Neural cell (in vitro differentiated cells): ENCODE data around the gene HELZ. TPM values are rescaled to one million over a fixed set of nuclear protein-coding genes. Genes with fewer than 3 reads are reported as not detected.

Experiments used
- H2AFZ ChIP-seq: fragments of 200-600, 300-800 bp; sonication (generic), shearing (Covaris generic); 2 replicates; pipeline ENCODE4 v1.6.0; 2014; ENCODE audit warnings: low read depth, mild to moderate bottlenecking, antibody characterized with exemption, low read length, moderate library complexity
- H3F3A ChIP-seq: fragments of 200-600 bp; shearing (Covaris generic); 2 replicates; pipeline ENCODE4 v1.6.1; 2016; ENCODE audit warnings: mild to moderate bottlenecking, moderate library complexity, mixed read lengths, antibody characterized with exemption, low read length; ENCODE audit not compliant: insufficient read depth, poor library complexity, severe bottlenecking
- H3K27ac ChIP-seq: fragments of 200-600, 300-800 bp; sonication (generic), shearing (Covaris generic); 2 replicates; pipeline ENCODE4 v1.5.1; 2014; ENCODE audit warnings: mild to moderate bottlenecking, low read length, moderate library complexity
- H3K27me3 ChIP-seq: fragments of 300-800, 200-600 bp; sonication (generic), shearing (Covaris generic); 2 replicates; pipeline ENCODE4 v1.6.0; 2014; ENCODE audit warnings: mild to moderate bottlenecking, low read depth, low read length, moderate library complexity; ENCODE audit not compliant: insufficient read depth
- H3K36me3 ChIP-seq: fragments of 300-800, 200-600 bp; sonication (generic), shearing (Covaris generic); 2 replicates; pipeline ENCODE4 v1.5.1; 2014; ENCODE audit warnings: mild to moderate bottlenecking, antibody characterized with exemption, low read length, moderate library complexity; ENCODE audit not compliant: insufficient read depth
- H3K4me2 ChIP-seq: fragments of 300-800, 200-600 bp; sonication (generic), shearing (Covaris generic); 2 replicates; pipeline ENCODE4 v1.6.0; 2014; ENCODE audit warnings: mild to moderate bottlenecking, low read length
- H3K4me3 ChIP-seq: fragments of 300-800, 200-600 bp; sonication (generic), shearing (Covaris generic); 2 replicates; pipeline ENCODE4 v1.5.1; 2014; ENCODE audit warnings: mild to moderate bottlenecking, low read length, moderate library complexity
- H3K79me2 ChIP-seq: fragments of 200-600 bp; shearing (Covaris generic); replicated peaks from 2 replicates; pipeline ENCODE4 v1.6.0; 2014; ENCODE audit warnings: mild to moderate bottlenecking, low read length, moderate library complexity; ENCODE audit not compliant: insufficient read depth
- H3K9ac ChIP-seq: fragments of 300-800, 200-600 bp; sonication (generic), shearing (Covaris generic); 2 replicates; pipeline ENCODE4 v1.6.1; 2016; ENCODE audit warnings: mild to moderate bottlenecking, low read length, mixed read lengths
- H3K9me2 ChIP-seq: fragments of 200-600 bp; shearing (Covaris generic); 2 replicates; pipeline ENCODE4 v1.6.1; 2016; ENCODE audit warnings: mild to moderate bottlenecking, low read length, mixed read lengths; ENCODE audit not compliant: insufficient read depth
- H3K9me3 ChIP-seq: fragments of 200-600, 300-800 bp; sonication (generic), shearing (Covaris generic); 2 replicates; pipeline ENCODE4 v1.6.1; 2016; ENCODE audit warnings: mild to moderate bottlenecking, mixed run types, low read length, moderate library complexity, mixed read lengths
- H4K20me1 ChIP-seq: fragments of 200-600 bp; shearing (Covaris generic); 2 replicates; pipeline ENCODE4 v1.6.1; 2016; ENCODE audit warnings: mild to moderate bottlenecking, mixed run types; ENCODE audit not compliant: insufficient read depth
- CTCF ChIP-seq: fragments of 450-650 bp; IDR thresholded peaks from 2 replicates; pipeline ENCODE4 v1.5.1; 2014; ENCODE audit warnings: antibody characterized with exemption, mild to moderate bottlenecking, moderate library complexity; ENCODE audit not compliant: poor library complexity, severe bottlenecking
- EP300 ChIP-seq: fragments of 450-650 bp; conservative IDR thresholded peaks from 2 replicates; pipeline ENCODE4 v1.6.1; 2014; ENCODE audit warnings: antibody characterized with exemption, mild to moderate bottlenecking, moderate library complexity; ENCODE audit not compliant: poor library complexity, severe bottlenecking
- EZH2 ChIP-seq: fragments of 200-600, 300-800 bp; shearing (Covaris generic), sonication (generic); IDR thresholded peaks from 2 replicates; pipeline ENCODE4 v1.6.1; 2014; ENCODE audit warnings: antibody characterized with exemption, low read length, borderline replicate concordance, mild to moderate bottlenecking; ENCODE audit not compliant: insufficient read depth, poor library complexity, severe bottlenecking
- MXI1 ChIP-seq: fragments of 450-650 bp; conservative IDR thresholded peaks from 2 replicates; pipeline ENCODE4 v1.6.1; 2014; ENCODE audit warnings: antibody characterized with exemption, mild to moderate bottlenecking; ENCODE audit not compliant: poor library complexity, severe bottlenecking
- POLR2AphosphoS5 ChIP-seq: IDR thresholded peaks from 2 replicates; pipeline ENCODE4 v1.6.1; 2012
- RAD21 ChIP-seq: fragments of 450-650 bp; conservative IDR thresholded peaks from 2 replicates; pipeline ENCODE4 v1.6.1; 2014; ENCODE audit warnings: antibody characterized with exemption, mild to moderate bottlenecking, moderate library complexity
- REST ChIP-seq: IDR thresholded peaks from 2 replicates; pipeline ENCODE4 v1.6.1; 2012; ENCODE audit warnings: borderline replicate concordance
- SMC3 ChIP-seq: fragments of 450-650 bp; conservative IDR thresholded peaks from 2 replicates; pipeline ENCODE4 v1.6.1; 2014; ENCODE audit warnings: antibody characterized with exemption, mild to moderate bottlenecking, moderate library complexity; ENCODE audit not compliant: poor library complexity
- TAF1 ChIP-seq: IDR thresholded peaks from 2 replicates; pipeline ENCODE4 v1.6.1; 2012; ENCODE audit warnings: low read depth
- polyA plus RNA-seq: library from polyadenylated mRNA; depleted of rRNA; stranded (reverse); fragments of >200 nt; gene quantifications from 2 replicates; pipeline ENCODE4 v1.2.3, GENCODE V29; 2014

HELZ gene
- polyA plus RNA-seq, 1 donor from 2014 or later: 11.7 TPM

- no peaks in the 10 kb centered on the region for H3F3A ChIP-seq
- no peaks in the 10 kb centered on the region for H3K27me3 ChIP-seq
- no peak overlapping the region for H3K9ac ChIP-seq
- no peak overlapping the region for H3K4me2 ChIP-seq
- H2AFZ ChIP-seq: no peak overlapping the region
- no peak overlapping the region for H3K4me3 ChIP-seq
- H3K36me3 ChIP-seq: peaks cover 3% of the 10 kb centered on the region
- H3K9me3 ChIP-seq: no peaks in the 10 kb centered on the region
- TF ChIP-seq TAF1 (no peak), POLR2AphosphoS5 (no peak), CTCF (no peak), RAD21 (no peak), MXI1 (no peak), SMC3 (no peak), EZH2 (no peak), EP300 (no peak), REST (no peak)
- H3K27ac ChIP-seq: no peak overlapping the region
- H4K20me1 ChIP-seq: no peaks in the 10 kb centered on the region
- no peaks in the 10 kb centered on the region for H3K79me2 ChIP-seq
- no peaks in the 10 kb centered on the region for H3K9me2 ChIP-seq
Measured at GRCh38 chr17:67022451-67022810, 222.6 kb downstream of the HELZ start.

GRCh38 chr17:67021743-67022450 lies 223.1 kb downstream of the HELZ start:
- Histone ChIP-seq H3K27me3 (no peaks in the 10 kb centered on the region), H4K20me1 (no peaks in the 10 kb centered on the region), H2AFZ (no peak overlapping the region), H3K9ac (no peak overlapping the region), H3K4me3 (no peak overlapping the region), H3F3A (no peaks in the 10 kb centered on the region), H3K36me3 (peaks cover 3% of the 10 kb centered on the region), H3K79me2 (no peaks in the 10 kb centered on the region), H3K9me2 (no peaks in the 10 kb centered on the region), H3K4me2 (no peak overlapping the region), H3K27ac (no peak overlapping the region), H3K9me3 (no peaks in the 10 kb centered on the region)
- TF ChIP-seq EP300 (no peak), POLR2AphosphoS5 (no peak), RAD21 (no peak), EZH2 (no peak), MXI1 (no peak), TAF1 (no peak), CTCF (no peak), REST (no peak), SMC3 (no peak)
